Rectal smooth muscle tissue (tissue), 1 donor: ENCODE measurements around the gene LGALS9B.
"Not testable (repeated sequence)": the region's sequence is repeated elsewhere in the genome, so short reads cannot be mapped to it uniquely, and the experiment has no call there.

Experiments
- H3K27ac ChIP-seq: one replicate; pipeline ENCODE4 v1.7.0; 2013; ENCODE audit warnings: low read depth, low read length, inconsistent platforms
- H3K27me3 ChIP-seq: one replicate; pipeline ENCODE4 v1.7.0; 2013; ENCODE audit warnings: low read length; ENCODE audit not compliant: control insufficient read depth, insufficient read depth
- H3K36me3 ChIP-seq: one replicate; pipeline ENCODE4 v1.7.0; 2013; ENCODE audit warnings: low read length; ENCODE audit not compliant: control insufficient read depth, insufficient read depth
- H3K4me1 ChIP-seq: one replicate; pipeline ENCODE4 v1.7.0; 2013; ENCODE audit warnings: low read length; ENCODE audit not compliant: control insufficient read depth, insufficient read depth
- H3K4me3 ChIP-seq: one replicate; pipeline ENCODE4 v1.7.0; 2013; ENCODE audit warnings: low read length
- H3K9ac ChIP-seq: one replicate; pipeline ENCODE4 v1.7.0; 2013; ENCODE audit warnings: low read length

The LGALS9B gene

DNA sequence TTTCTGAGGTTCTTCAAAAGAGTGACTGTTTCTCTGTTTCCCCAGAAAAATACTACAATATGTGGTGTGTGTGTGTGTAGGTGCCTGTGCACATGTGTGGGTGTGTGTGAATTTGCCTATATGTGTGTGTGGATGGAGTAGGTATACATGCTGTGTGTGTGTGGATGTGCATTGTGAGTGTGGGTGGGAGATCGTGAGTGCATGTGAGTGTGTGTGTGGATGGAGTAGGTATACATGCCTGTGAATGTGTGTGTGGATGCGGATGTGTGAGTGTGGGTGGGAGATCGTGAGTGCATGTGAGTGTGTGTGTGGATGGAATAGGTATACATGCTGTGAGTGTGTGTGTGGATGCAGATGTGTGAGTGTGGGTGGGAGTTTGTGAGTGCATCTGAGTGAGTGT is 32.2 kb downstream of the LGALS9B start:
- not testable (repeated sequence) for H3K27ac ChIP-seq, H3K27me3 ChIP-seq, H3K4me1 ChIP-seq, H3K36me3 ChIP-seq, H3K4me3 ChIP-seq, H3K9ac ChIP-seq

GRCh38 chr17:20433382-20433781 is 34.0 kb downstream of the LGALS9B start:
- H3K27me3 ChIP-seq, H3K4me3 ChIP-seq, H3K36me3 ChIP-seq, H3K9ac ChIP-seq, H3K27ac ChIP-seq, H3K4me1 ChIP-seq: not testable (repeated sequence)

DNA sequence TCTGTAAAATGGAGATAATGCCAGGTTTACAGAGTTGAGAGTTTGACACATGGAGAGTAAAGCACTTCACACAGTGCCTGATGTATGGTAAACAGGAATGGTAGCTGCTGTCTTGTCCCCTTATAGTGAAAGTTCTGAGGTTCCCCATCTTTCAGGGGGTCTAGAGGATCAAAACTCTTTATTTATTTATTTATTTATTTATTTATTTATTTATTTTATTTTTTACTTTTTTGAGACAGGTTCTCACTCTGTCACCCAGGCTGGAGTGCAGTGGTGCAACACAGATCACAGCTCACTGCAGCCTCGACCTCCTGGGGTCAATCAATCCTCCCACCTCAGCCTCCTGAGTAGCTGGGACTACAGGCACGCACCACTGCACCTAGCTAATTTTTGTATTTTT is 40.1 kb downstream of the LGALS9B start:
- H3K9ac ChIP-seq, H3K4me1 ChIP-seq, H3K4me3 ChIP-seq, H3K36me3 ChIP-seq, H3K27me3 ChIP-seq, H3K27ac ChIP-seq: not testable (repeated sequence)

GRCh38 chr17:20422826-20423225 is 44.5 kb downstream of the LGALS9B start:
- H3K36me3 ChIP-seq, H3K27ac ChIP-seq, H3K27me3 ChIP-seq, H3K9ac ChIP-seq, H3K4me1 ChIP-seq, H3K4me3 ChIP-seq: not testable (repeated sequence)

GRCh38 chr17:20418838-20419237 is 48.5 kb downstream of the LGALS9B start:
- not testable (repeated sequence) for H3K9ac ChIP-seq, H3K4me1 ChIP-seq, H3K36me3 ChIP-seq, H3K4me3 ChIP-seq, H3K27ac ChIP-seq, H3K27me3 ChIP-seq

DNA sequence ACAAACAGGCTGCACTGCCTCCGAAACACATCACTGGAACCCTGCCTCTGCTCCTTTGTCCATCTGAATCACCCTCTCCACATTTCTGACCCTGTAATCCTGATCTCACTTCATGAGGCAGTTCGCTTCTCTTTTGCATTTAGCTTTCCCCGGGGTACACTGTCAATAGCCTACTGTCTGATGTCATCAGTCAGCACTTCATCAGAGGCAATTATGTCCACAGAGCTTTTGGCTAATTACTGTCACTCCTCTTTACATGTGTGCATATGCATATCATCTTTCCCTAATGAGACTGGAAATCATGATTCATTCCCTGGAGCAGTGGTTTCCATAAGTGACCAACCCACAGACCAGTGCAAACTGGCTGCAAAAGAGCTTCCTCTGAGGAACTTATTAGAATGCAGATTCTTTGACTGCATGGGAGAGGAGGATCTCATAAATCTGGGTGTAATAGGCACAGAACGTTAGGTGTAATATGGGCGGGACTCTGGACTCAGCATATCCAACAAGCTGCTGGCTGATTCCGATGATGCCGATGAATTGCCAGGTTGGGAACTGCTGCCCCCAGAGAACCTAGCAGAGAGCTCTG is 49.8 kb downstream of the LGALS9B start:
- not testable (repeated sequence) for H3K9ac ChIP-seq, H3K4me1 ChIP-seq

GRCh38 chr17:20416381-20416911 is 50.9 kb downstream of the LGALS9B start:
- H3K9ac ChIP-seq, H3K27me3 ChIP-seq, H3K4me1 ChIP-seq, H3K27ac ChIP-seq, H3K36me3 ChIP-seq, H3K4me3 ChIP-seq: not testable (repeated sequence)

More for the DNA sequence above, 49.8 kb downstream of the LGALS9B start:
- H3K27me3 ChIP-seq, H3K36me3 ChIP-seq, H3K27ac ChIP-seq, H3K4me3 ChIP-seq: not testable (repeated sequence)

DNA sequence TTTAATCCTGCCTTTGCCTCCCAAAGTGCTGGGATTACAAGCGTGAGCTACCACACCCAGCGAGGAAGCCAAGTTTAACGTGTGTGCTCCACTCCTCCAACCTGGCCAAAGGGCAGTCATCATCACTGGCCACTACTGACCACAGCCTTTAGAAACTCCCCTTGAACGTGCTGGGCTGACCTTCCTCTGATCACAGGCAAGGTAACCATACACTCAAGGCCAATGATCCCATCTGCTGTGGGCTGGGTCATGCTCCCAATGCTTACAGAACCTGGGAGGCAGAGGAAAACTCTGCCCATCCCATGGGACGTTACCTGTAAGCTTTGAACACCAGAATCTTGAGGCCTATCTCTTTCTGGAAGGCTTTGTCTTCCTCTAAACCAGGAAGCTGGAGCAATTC is 51.9 kb downstream of the LGALS9B start:
- not testable (repeated sequence) for H3K4me3 ChIP-seq, H3K27ac ChIP-seq, H3K4me1 ChIP-seq, H3K27me3 ChIP-seq, H3K9ac ChIP-seq, H3K36me3 ChIP-seq

DNA sequence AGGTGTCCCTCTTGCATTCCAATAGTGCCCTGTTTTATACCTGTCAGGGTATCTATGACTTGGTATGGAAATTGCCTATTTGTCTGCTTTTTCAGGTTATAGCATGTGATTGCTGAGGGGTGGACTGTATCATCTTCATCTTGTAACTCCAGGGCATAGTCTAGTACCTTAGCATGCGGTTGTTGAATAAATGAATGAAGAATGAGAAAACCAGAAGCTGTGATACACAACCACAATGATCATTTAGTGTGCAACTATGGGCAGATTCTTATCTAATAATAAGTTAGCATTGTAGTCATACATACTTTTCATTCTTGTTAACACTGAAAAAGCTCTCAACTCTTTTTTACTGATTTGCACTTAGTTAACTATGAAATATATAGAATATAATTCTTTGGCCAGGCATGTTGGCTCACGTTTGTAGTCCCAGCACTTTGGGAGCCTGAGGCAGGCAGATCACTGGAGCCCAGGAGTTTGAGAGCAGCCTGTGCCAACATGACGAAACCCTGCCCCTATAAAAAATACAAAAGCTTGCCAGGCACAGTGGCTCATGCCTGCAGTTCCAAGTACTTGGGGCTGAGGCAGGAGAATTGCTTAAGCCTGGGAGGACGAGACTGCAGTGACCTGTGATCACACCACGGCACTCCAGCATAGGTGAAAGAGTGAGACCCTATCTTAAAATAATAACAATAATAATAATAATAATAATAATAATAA is 65.9 kb downstream of the LGALS9B start:
- not testable (repeated sequence) for H3K36me3 ChIP-seq, H3K4me3 ChIP-seq, H3K27ac ChIP-seq, H3K4me1 ChIP-seq, H3K27me3 ChIP-seq, H3K9ac ChIP-seq

- H3K27ac ChIP-seq, H3K4me3 ChIP-seq, H3K4me1 ChIP-seq, H3K36me3 ChIP-seq, H3K9ac ChIP-seq, H3K27me3 ChIP-seq: not testable (repeated sequence)
Measured at GRCh38 chr17:20400559-20401305, 66.6 kb downstream of the LGALS9B start.
